SU-DHL-6 (cell line): ENCODE data around the gene EYA3.

Source experiments
- CTCF ChIP-seq: fragments of 200-600 bp; sonication (generic); IDR thresholded peaks from one replicate; pipeline ENCODE4 v1.5.1; 2017; ENCODE audit warnings: antibody characterized with exemption, mild to moderate bottlenecking, low read length, moderate library complexity; ENCODE audit not compliant: insufficient read depth, poor library complexity, severe bottlenecking
- EZH2phosphoT487 ChIP-seq: fragments of 200-600 bp; sonication (generic), shearing (Covaris generic); conservative IDR thresholded peaks from 2 replicates; pipeline ENCODE4 v1.6.1; 2018; ENCODE audit warnings: mild to moderate bottlenecking, antibody characterized with exemption, low read length, moderate library complexity, mixed read lengths

- TF ChIP-seq CTCF (no peak), EZH2phosphoT487 (no peak)
These were observed 26.9 kb upstream of the EYA3 start for GRCh38 chr1:28115267-28115666.
